Stimulated activated CD8-positive, alpha-beta memory T cell treated with anti-CD3 and anti-CD28 coated beads, Interleukin-12 subunit alpha, Interleukin-12 subunit beta, amount 100 ng/mL, for 24 hours (primary cell): ENCODE results near the gene INHBC.
A peak's percentile ranks its signal among the peaks of the same experiment; 100 is the strongest.
"Not testable (repeated sequence)": the region's sequence is repeated elsewhere in the genome, so short reads cannot be mapped to it uniquely, and the experiment has no call there.

ENCODE experiments used
- DNase-seq: peaks from one replicate; pipeline ENCODE4 v3.0.0-alpha.2; 2020; ENCODE audit errors: extremely low read depth

Gene INHBC

GRCh38 chr12:57429473-57430111 is 5.0 kb upstream of the INHBC start:
- DNase-seq: no peak

- DNase-seq: no peak
Measured at GRCh38 chr12:57430112-57430930, 4.3 kb upstream of the INHBC start.

- DNase-seq: peak; percentile 87
Measured at GRCh38 chr12:57430931-57431566, 3.5 kb upstream of the INHBC start, which contains the start of gene R3HDM2. R3HDM2 (minus strand) TSS chr12:57431043; CDS start chr12:57310428, 120,615 bp downstream.

GRCh38 chr12:57431654-57432188 is 2.9 kb upstream of the INHBC start:
- DNase-seq: no peak

GRCh38 chr12:57433370-57433769 is 1.2 kb upstream of the INHBC start:
- DNase-seq: no peak

GRCh38 chr12:57435293-57435692 is 709 bp downstream of the INHBC start:
- no peak for DNase-seq

GRCh38 chr12:57438400-57438799 is 3.8 kb downstream of the INHBC start:
- no peak for DNase-seq

GRCh38 chr12:57439762-57440266 is 5.2 kb downstream of the INHBC start:
- no peak for DNase-seq

- not testable (repeated sequence) for DNase-seq
Measured at GRCh38 chr12:57441393-57441792, 6.8 kb downstream of the INHBC start.

- DNase-seq: no peak
Measured at GRCh38 chr12:57441846-57442427, 7.4 kb downstream of the INHBC start.

GRCh38 chr12:57444337-57444736 is 9.8 kb downstream of the INHBC start:
- not testable (repeated sequence) for DNase-seq

GRCh38 chr12:57444744-57445143 is 10.2 kb downstream of the INHBC start:
- no peak for DNase-seq

GRCh38 chr12:57446292-57446960 is 11.8 kb downstream of the INHBC start:
- no peak for DNase-seq

GRCh38 chr12:57448669-57449068 is 14.1 kb downstream of the INHBC start:
- DNase-seq: no peak

GRCh38 chr12:57449375-57449774 is 14.8 kb downstream of the INHBC start:
- no peak for DNase-seq

- DNase-seq: no peak
Measured at GRCh38 chr12:57450057-57450456, 15.5 kb downstream of the INHBC start.

GRCh38 chr12:57451233-57451778 is 16.7 kb downstream of the INHBC start:
- DNase-seq: no peak

GRCh38 chr12:57452181-57452936 is 17.8 kb downstream of the INHBC start:
- no peak for DNase-seq

- no peak for DNase-seq
Measured at GRCh38 chr12:57452937-57453509, 18.4 kb downstream of the INHBC start.

GRCh38 chr12:57454213-57454565 is 19.6 kb downstream of the INHBC start:
- no peak for DNase-seq
